GM10266 (cell line): Measurements from ENCODE around the gene TNNC2.

Experiments
- DNase-seq: peaks from one replicate; pipeline ENCODE4 v3.0.0; 2012; ENCODE audit errors: extremely low spot score
- CTCF ChIP-seq: IDR thresholded peaks from 2 replicates; pipeline ENCODE4 v1.5.1; 2012; ENCODE audit warnings: mild to moderate bottlenecking, low read depth; ENCODE audit not compliant: control insufficient read depth, insufficient read depth; ENCODE audit errors: missing control alignments

The TNNC2 gene

GRCh38 chr20:45774945-45775344 is 52.2 kb downstream of the TNNC2 start:
- TF ChIP-seq CTCF: no peak
- DNase-seq: no peak
